IMR-90 (cell line): Measurements from ENCODE around the gene STARD13. TPM values are rescaled to one million over a fixed set of nuclear protein-coding genes. Genes with fewer than 3 reads are reported as not detected.

Source experiments
- ATAC-seq: fragments of 200-7000 bp; cut with Tn5 transposase; 2 replicates; pipeline ENCODE4 v1.9.1; 2020; ENCODE audit warnings: low read depth, mild to moderate bottlenecking, moderate library complexity
- BruUV-seq: library from RNA; stranded (reverse); fragments of 400-500 nt; replicated peaks from 2 replicates; lab custom pipeline; 2021; lab: Mats Ljungman, UMichigan
- CTCF ChIA-PET: fragments of 300-600 bp; formaldehyde crosslinking; extraction: SDS; loops from one replicate; lab custom pipeline; 2021; ENCODE audit warnings: antibody characterized with exemption; lab: Yijun Ruan, JAX
- POLR2A ChIA-PET: fragments of 300-600 bp; sonication (Branson Sonifier 250); formaldehyde crosslinking; loops from one replicate; lab custom pipeline; 2022; ENCODE audit warnings: antibody characterized with exemption; ENCODE audit not compliant: unreplicated experiment; lab: Charles Lee
- DNase-seq: peaks from one replicate; pipeline ENCODE4 v3.0.0; 2013
- H2AFZ ChIP-seq: replicated peaks from 2 replicates; pipeline ENCODE3; 2013; ENCODE audit warnings: low read length, mild to moderate bottlenecking; ENCODE audit not compliant: poor library complexity
- H2AK5ac ChIP-seq: 2 replicates; pipeline ENCODE4 v1.6.1; 2013; ENCODE audit warnings: low read depth, low read length, inconsistent platforms
- H2AK9ac ChIP-seq: replicated peaks from 2 replicates; pipeline ENCODE3; 2013; ENCODE audit warnings: mild to moderate bottlenecking, low read depth, low read length, moderate library complexity; ENCODE audit not compliant: poor library complexity
- H2BK120ac ChIP-seq: 2 replicates; pipeline ENCODE4 v1.6.1; 2013; ENCODE audit warnings: low read depth, low read length, inconsistent platforms
- H2BK15ac ChIP-seq: 3 replicates; pipeline ENCODE4 v1.6.1; 2013; ENCODE audit warnings: low read depth, low read length, inconsistent platforms
- H2BK20ac ChIP-seq: 2 replicates; pipeline ENCODE4 v1.6.1; 2013; ENCODE audit warnings: low read depth, mild to moderate bottlenecking, inconsistent platforms, low read length, moderate library complexity
- H2BK5ac ChIP-seq: 2 replicates; pipeline ENCODE4 v1.6.1; 2013; ENCODE audit warnings: mild to moderate bottlenecking, low read depth, low read length, inconsistent platforms; ENCODE audit not compliant: poor library complexity, severe bottlenecking
- H3K14ac ChIP-seq: replicated peaks from 2 replicates; pipeline ENCODE4 v1.6.1; 2013; ENCODE audit warnings: low read depth, low read length, inconsistent platforms
- H3K18ac ChIP-seq: 2 replicates; pipeline ENCODE4 v1.6.1; 2013; ENCODE audit warnings: low read depth, low read length, control low read depth
- H3K23ac ChIP-seq: 2 replicates; pipeline ENCODE4 v1.6.1; 2013; ENCODE audit warnings: low read depth, low read length, inconsistent platforms
- H3K27ac ChIP-seq: 2 replicates; pipeline ENCODE4 v1.5.1; 2013; ENCODE audit warnings: mild to moderate bottlenecking, control low read depth, low read length; ENCODE audit not compliant: insufficient read depth
- H3K27me3 ChIP-seq: 2 replicates; pipeline ENCODE4 v1.6.1; 2013; ENCODE audit warnings: low read length; ENCODE audit not compliant: control insufficient read depth, insufficient read depth
- H3K36me3 ChIP-seq: 2 replicates; pipeline ENCODE4 v1.6.1; 2013; ENCODE audit warnings: low read length, mixed read lengths; ENCODE audit not compliant: control insufficient read depth, insufficient read depth
- H3K4ac ChIP-seq: 2 replicates; pipeline ENCODE4 v1.6.1; 2013; ENCODE audit warnings: low read depth, low read length, inconsistent platforms
- H3K4me1 ChIP-seq: 2 replicates; pipeline ENCODE4 v1.6.1; 2013; ENCODE audit warnings: low read length, mixed read lengths; ENCODE audit not compliant: control insufficient read depth, insufficient read depth
- H3K4me2 ChIP-seq: 2 replicates; pipeline ENCODE4 v1.6.1; 2013; ENCODE audit warnings: low read depth, mild to moderate bottlenecking, control low read depth, low read length, moderate library complexity
- H3K4me3 ChIP-seq: 2 replicates; pipeline ENCODE4 v1.5.1; 2013; ENCODE audit warnings: low read depth, mild to moderate bottlenecking, control low read depth, low read length, moderate library complexity; ENCODE audit not compliant: insufficient read depth
- H3K56ac ChIP-seq: 2 replicates; pipeline ENCODE4 v1.6.1; 2013; ENCODE audit warnings: low read length, inconsistent platforms; ENCODE audit not compliant: insufficient read depth; ENCODE audit errors: extremely low read depth
- H3K79me1 ChIP-seq, 2 experiments: 2 replicates each; pipeline ENCODE4 v1.6.1; 2013; ENCODE audit warnings: low read length in 2 of 2, inconsistent platforms in 1 of 2, low read depth in 1 of 2
- H3K9ac ChIP-seq: 2 replicates; pipeline ENCODE4 v1.6.1; 2013; ENCODE audit warnings: low read depth, low read length, control low read depth
- H3K9me1 ChIP-seq: 2 replicates; pipeline ENCODE4 v1.6.1; 2013; ENCODE audit warnings: low read length, inconsistent platforms; ENCODE audit not compliant: insufficient read depth
- H3K9me3 ChIP-seq: 2 replicates; pipeline ENCODE4 v1.6.1; 2013; ENCODE audit warnings: low read length; ENCODE audit not compliant: control insufficient read depth, insufficient read depth
- H4K20me1 ChIP-seq: 2 replicates; pipeline ENCODE4 v1.6.1; 2013; ENCODE audit warnings: low read length, inconsistent platforms; ENCODE audit not compliant: insufficient read depth
- H4K5ac ChIP-seq: 2 replicates; pipeline ENCODE4 v1.6.1; 2013; ENCODE audit warnings: mild to moderate bottlenecking, low read depth, low read length, control low read depth
- H4K8ac ChIP-seq, 2 experiments: 2 replicates each; pipeline ENCODE4 v1.6.1; 2013; ENCODE audit warnings: low read depth in 2 of 2, low read length in 2 of 2, control low read depth in 1 of 2, inconsistent platforms in 1 of 2
- H4K91ac ChIP-seq: 2 replicates; pipeline ENCODE4 v1.6.1; 2013; ENCODE audit warnings: low read depth, low read length, inconsistent platforms; ENCODE audit not compliant: insufficient read depth
- BHLHE40 ChIP-seq: fragments of 150-350 bp; IDR thresholded peaks from 2 replicates; pipeline ENCODE4 v1.6.1; 2016; ENCODE audit warnings: mild to moderate bottlenecking, low read depth, low read length
- CEBPB ChIP-seq: IDR thresholded peaks from 2 replicates; pipeline ENCODE4 v1.6.1; 2012; ENCODE audit warnings: low read depth, low read length, improper control_type of control experiment
- FOS ChIP-seq: fragments of 150-350 bp; IDR thresholded peaks from 2 replicates; pipeline ENCODE4 v1.6.1; 2016; ENCODE audit warnings: low read depth, low read length
- MAFK ChIP-seq: IDR thresholded peaks from 2 replicates; pipeline ENCODE4 v1.6.1; 2012; ENCODE audit warnings: low read depth, low read length, improper control_type of control experiment
- MAZ ChIP-seq: IDR thresholded peaks from 2 replicates; pipeline ENCODE4 v1.6.1; 2012; ENCODE audit warnings: low read depth, mild to moderate bottlenecking, low read length, improper control_type of control experiment, moderate library complexity, borderline replicate concordance
- MXI1 ChIP-seq: IDR thresholded peaks from 2 replicates; pipeline ENCODE4 v1.6.1; 2012; ENCODE audit warnings: low read depth, mild to moderate bottlenecking, low read length, moderate library complexity, borderline replicate concordance
- NFE2L2 ChIP-seq: fragments of 150-350 bp; IDR thresholded peaks from 2 replicates; pipeline ENCODE4 v1.6.1; 2016; ENCODE audit warnings: low read depth, mild to moderate bottlenecking, low read length
- POLR2A ChIP-seq: IDR thresholded peaks from 2 replicates; pipeline ENCODE4 v1.6.1; 2012; ENCODE audit warnings: mild to moderate bottlenecking, low read depth, low read length
- RAD21 ChIP-seq: IDR thresholded peaks from 2 replicates; pipeline ENCODE4 v1.6.1; 2012; ENCODE audit warnings: low read length, improper control_type of control experiment
- RCOR1 ChIP-seq: IDR thresholded peaks from 2 replicates; pipeline ENCODE4 v1.6.1; 2012; ENCODE audit warnings: mild to moderate bottlenecking, low read length, improper control_type of control experiment; ENCODE audit not compliant: insufficient replicate concordance
- WGBS, 2 experiments: methylation state at CpG; one replicate each; pipeline versions ENCODE4 v1.1.5 to v1.1.7; 2013; ENCODE audit warnings: missing lambda C conversion rate in 2 of 2; ENCODE audit not compliant: insufficient read length in 1 of 2; ENCODE audit errors: extremely low coverage in 2 of 2; 5-methylcytosine and 5-hydroxymethylcytosine counted together
- dilution Hi-C: fragments of 300-500 bp; cut with HindIII; formaldehyde crosslinking; loops from one replicate; pipeline ENCODE4 v1.14.3; 2018; ENCODE audit warnings: low sequenced_read_pairs; ENCODE audit not compliant: unreplicated experiment
- in situ Hi-C: fragments of 300-500 bp; cut with MboI; formaldehyde crosslinking; loops from 3 replicates; pipeline ENCODE4 v1.14.3; 2019; ENCODE audit warnings: low sequenced_read_pairs, inconsistent platforms, mixed read lengths
- intact Hi-C: fragments of 100-400 bp; cut with micrococcal nuclease; formaldehyde crosslinking; loops from 2 replicates; pipeline ENCODE4 v1.10.0; 2022
- polyA plus RNA-seq, 3 experiments: library from polyadenylated mRNA; depleted of rRNA; stranded (reverse); fragments of >200 nt; gene quantifications; 2 replicates each; pipeline ENCODE4 v1.2.3, GENCODE V29; 2012; ENCODE audit warnings: low replicate concordance in 1 of 3
- total RNA-seq: library from RNA; depleted of rRNA; stranded (reverse); fragments of >200 nt; gene quantifications from 2 replicates; pipeline ENCODE4 v1.2.3, GENCODE V29; 2012

STARD13 gene
- total and polyA plus RNA-seq, 2 of the 4 experiments (the other 2 are of a cell fraction): 23.6 to 46.6 TPM

DNA sequence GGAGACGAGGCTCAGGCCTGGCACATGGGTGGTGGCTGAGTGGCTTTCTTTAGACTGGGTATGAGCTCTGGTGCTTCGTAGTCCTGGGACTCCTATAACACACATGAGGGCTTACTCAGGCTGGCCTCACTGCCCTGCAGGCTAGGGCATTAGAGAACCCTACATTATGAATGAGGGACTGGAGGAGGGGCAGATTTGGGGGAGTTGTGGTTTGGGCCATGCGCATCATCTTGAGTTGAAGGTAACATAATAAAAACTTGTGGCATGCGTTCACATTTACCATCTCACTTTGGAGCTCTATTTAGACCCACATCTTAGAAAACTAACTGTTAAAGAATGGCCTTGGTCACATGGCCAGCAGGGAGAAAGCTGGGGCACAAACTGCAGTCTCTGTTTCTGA, 54.2 kb downstream of the STARD13 start:
- in situ Hi-C loops (no loop called here), dilution Hi-C loops (no loop called here), intact Hi-C loops (no loop called here)
- ChIA-PET POLR2A (no interaction called here), CTCF (no interaction called here)
- no TSS peak for BruUV-seq
- no peaks in the 10 kb centered on the region for H3K27me3 ChIP-seq
- peak overlapping the region; percentile 92 for H3K18ac ChIP-seq
- TF ChIP-seq NFE2L2: no peak
- no peak for TF ChIP-seq MXI1
- no peak for TF ChIP-seq BHLHE40
- TF ChIP-seq FOS: no peak
- TF ChIP-seq MAZ: no peak
- no peak for TF ChIP-seq POLR2A
- TF ChIP-seq RCOR1: no peak
- no peak for TF ChIP-seq MAFK
- no peak for TF ChIP-seq CEBPB
- no peak for TF ChIP-seq RAD21
- H2BK5ac ChIP-seq: peak overlapping the region; percentile 98
- H2AK9ac ChIP-seq: no peak overlapping the region
- peaks cover 47 to 82% of the 10 kb centered on the region in 2 experiments for H3K79me1 ChIP-seq
- H4K91ac ChIP-seq: peak overlapping the region; percentile 93
- H3K56ac ChIP-seq: no peak overlapping the region
- peak overlapping the region; percentile 80 to 93 for H4K8ac ChIP-seq
- H3K27ac ChIP-seq: peak overlapping the region; percentile 93
- peak overlapping the region; percentile 23 for H2AFZ ChIP-seq
- H3K9ac ChIP-seq: 0 out of 2 replicates have a peak overlapping the region, but pooled peaks have one; percentile 39
- H3K14ac ChIP-seq: peak overlapping the region; percentile 76
- DNase-seq: no peak
- no peaks in the 10 kb centered on the region for H3K9me3 ChIP-seq
- H2BK15ac ChIP-seq: peak overlapping the region; percentile 93; the same call in 2 of the 3 replicates
- no peak overlapping the region for H3K4me3 ChIP-seq
- H2BK20ac ChIP-seq: peak overlapping the region; percentile 85
- ATAC-seq: no peak
- peak overlapping the region; percentile 95 for H2AK5ac ChIP-seq
- WGBS, 2 experiments: no CpG with 5 or more reads among the region's 4 CpGs
- peaks cover 32% of the 10 kb centered on the region for H3K9me1 ChIP-seq
- peak overlapping the region; percentile 90 for H4K5ac ChIP-seq
- peak overlapping the region; percentile 94 for H3K4ac ChIP-seq
- no peak overlapping the region for H3K4me2 ChIP-seq
- peaks cover 5% of the 10 kb centered on the region; the same call in 1 of the 2 replicates for H4K20me1 ChIP-seq
- H2BK120ac ChIP-seq: peak overlapping the region; percentile 93
- H3K4me1 ChIP-seq: peaks cover 39% of the 10 kb centered on the region
- peaks cover 13% of the 10 kb centered on the region for H3K36me3 ChIP-seq
- H3K23ac ChIP-seq: peak overlapping the region; percentile 90
